Thoracic aorta (tissue), 2 donors: Measurements from ENCODE around the gene IGSF9B. TPM values are rescaled to one million over a fixed set of nuclear protein-coding genes. Genes with fewer than 3 reads are reported as not detected.

Experiments used
- ATAC-seq: fragments of 150-250 bp; one replicate; pipeline ENCODE4 v1.8.0; 2017; ENCODE audit warnings: low read depth; ENCODE audit not compliant: insufficient number of reproducible peaks, low FRiP score
- DNase-seq: peaks from one replicate; pipeline ENCODE4 v3.0.0-alpha.2; 2020; ENCODE audit warnings: low spot score
- H3K27ac ChIP-seq, 2 donors: fragments of 200-600 bp; sonication (generic); 1 replicate in 1 of 2; 2 replicates in 1 of 2; pipeline ENCODE4 v1.5.1; 2016; ENCODE audit warnings: mild to moderate bottlenecking in 2 of 2, moderate library complexity in 2 of 2
- H3K27me3 ChIP-seq: fragments of 200-600 bp; sonication (generic); replicated peaks from 2 replicates; pipeline ENCODE4 v1.6.0; 2016; ENCODE audit warnings: mild to moderate bottlenecking; ENCODE audit not compliant: insufficient read depth
- H3K36me3 ChIP-seq: fragments of 200-600 bp; sonication (generic); one replicate; pipeline ENCODE4 v1.5.1; 2016
- H3K4me1 ChIP-seq, 2 donors: fragments of 200-600 bp; sonication (generic); 1 replicate in 1 of 2; 2 replicates in 1 of 2; pipeline versions ENCODE4 v1.5.1 to v1.6.0; 2016; ENCODE audit warnings: low read depth in 2 of 2, mild to moderate bottlenecking in 1 of 2; ENCODE audit not compliant: control insufficient read depth in 1 of 2
- H3K4me3 ChIP-seq: fragments of 200-600 bp; sonication (generic); 2 replicates; pipeline ENCODE4 v1.5.1; 2016; ENCODE audit warnings: mild to moderate bottlenecking
- H3K9me3 ChIP-seq: fragments of 200-600 bp; sonication (generic); 2 replicates; pipeline ENCODE4 v1.5.1; 2016
- total RNA-seq, 2 donors: library from RNA; depleted of rRNA; stranded (reverse); fragments of >200 nt; gene quantifications; one replicate each; pipeline versions ENCODE4 v1.1.0 to v1.2.3, GENCODE V29; 2016
- TF ChIP-seq, protein P1 (sequence below): fragments of 200-600 bp; sonication (generic); IDR thresholded peaks from one replicate; pipeline ENCODE4 v1.5.1; 2019; ENCODE audit warnings: antibody characterized with exemption

The IGSF9B gene
- total RNA-seq, 2 donors from 2014 or later = 67.1 to 77.2 TPM

DNA sequence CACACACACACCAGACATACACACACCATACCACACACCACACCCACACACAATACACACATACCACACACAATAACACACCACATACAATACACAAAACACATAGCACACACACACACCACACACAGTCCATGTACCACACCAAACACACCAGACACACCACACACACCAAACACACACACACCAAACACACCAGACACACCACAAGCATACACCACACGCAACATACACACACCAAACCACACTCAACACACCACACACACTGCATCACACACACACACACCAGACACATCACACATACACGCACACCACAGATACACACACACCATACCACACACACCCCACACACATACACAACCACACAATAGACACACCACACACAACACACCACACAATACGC is 54.8 kb downstream of the IGSF9B start:
- Histone ChIP-seq H3K36me3 (peaks cover 22% of the 10 kb centered on the region), H3K9me3 (no peaks in the 10 kb centered on the region), H3K4me3 (no peak overlapping the region), H3K27me3 (no peaks in the 10 kb centered on the region), H3K27ac (no peak overlapping the region), H3K4me1 (no peaks in the 10 kb centered on the region)
- no peak for ATAC-seq
- TF ChIP-seq, protein P1, sequence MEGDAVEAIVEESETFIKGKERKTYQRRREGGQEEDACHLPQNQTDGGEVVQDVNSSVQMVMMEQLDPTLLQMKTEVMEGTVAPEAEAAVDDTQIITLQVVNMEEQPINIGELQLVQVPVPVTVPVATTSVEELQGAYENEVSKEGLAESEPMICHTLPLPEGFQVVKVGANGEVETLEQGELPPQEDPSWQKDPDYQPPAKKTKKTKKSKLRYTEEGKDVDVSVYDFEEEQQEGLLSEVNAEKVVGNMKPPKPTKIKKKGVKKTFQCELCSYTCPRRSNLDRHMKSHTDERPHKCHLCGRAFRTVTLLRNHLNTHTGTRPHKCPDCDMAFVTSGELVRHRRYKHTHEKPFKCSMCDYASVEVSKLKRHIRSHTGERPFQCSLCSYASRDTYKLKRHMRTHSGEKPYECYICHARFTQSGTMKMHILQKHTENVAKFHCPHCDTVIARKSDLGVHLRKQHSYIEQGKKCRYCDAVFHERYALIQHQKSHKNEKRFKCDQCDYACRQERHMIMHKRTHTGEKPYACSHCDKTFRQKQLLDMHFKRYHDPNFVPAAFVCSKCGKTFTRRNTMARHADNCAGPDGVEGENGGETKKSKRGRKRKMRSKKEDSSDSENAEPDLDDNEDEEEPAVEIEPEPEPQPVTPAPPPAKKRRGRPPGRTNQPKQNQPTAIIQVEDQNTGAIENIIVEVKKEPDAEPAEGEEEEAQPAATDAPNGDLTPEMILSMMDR = no peak
- no peak for DNase-seq

DNA sequence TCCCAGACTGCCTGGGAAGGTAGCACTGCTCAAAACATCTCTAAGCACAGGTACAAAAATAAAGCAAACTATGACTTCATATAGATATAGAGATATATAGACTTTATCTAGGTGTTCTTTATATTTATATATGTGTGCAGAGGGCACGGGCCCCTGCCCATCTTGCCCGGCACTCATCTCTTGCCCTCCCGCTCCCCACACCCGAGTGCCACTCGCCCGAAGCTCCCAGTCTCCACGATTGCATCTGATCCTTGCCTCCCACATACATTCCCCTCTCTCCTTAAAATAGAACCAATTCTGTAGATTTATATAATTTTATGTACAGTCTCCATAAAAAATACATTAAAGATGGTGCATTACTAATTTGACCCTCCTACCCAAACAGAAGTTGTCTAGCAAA is 55.5 kb downstream of the IGSF9B start:
- no peak for DNase-seq

DNA sequence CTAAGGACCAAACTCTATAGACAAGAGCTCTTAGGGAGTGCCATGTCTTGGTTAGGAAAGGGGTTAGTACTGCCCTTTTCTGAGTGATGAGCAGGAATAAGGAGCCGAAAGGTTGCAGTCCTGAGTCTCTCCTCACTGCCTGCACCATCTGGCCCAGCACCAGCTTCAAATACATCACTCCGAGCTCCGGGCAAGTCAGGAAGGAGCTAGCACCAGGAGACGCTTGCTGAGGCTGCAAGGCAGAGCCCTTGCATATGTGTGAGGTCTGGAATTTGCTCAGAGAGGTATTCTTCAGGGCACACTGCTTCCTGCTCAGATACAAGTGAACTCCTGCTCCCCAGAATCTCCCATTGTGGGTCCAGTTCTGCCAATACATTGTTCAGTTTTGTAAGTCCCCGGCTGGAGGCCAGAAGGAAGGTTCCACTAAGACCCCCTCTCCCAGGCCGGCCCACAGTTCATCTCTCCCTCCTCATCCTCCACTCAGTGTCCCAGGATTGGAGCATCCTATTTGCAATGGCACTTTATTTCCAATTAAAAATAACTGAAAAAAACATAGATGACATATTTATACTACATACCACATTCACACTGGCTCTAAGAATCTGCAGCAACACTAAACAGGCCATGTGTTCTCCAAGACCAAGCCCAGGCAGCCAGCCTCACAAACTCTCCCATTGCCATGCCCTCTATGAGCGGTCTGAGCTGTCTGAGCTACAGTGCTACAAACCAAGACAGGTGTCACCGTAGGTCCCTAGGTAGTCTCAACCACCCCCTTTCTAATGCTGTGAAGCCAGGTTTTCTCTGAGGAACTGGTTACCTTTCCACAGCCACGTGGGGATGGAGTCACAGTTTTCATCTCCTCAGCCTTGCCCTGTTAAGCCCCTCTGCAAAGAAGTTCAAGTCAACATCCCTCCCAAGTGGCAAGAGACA is 56.3 kb downstream of the IGSF9B start:
- no peaks in the 10 kb centered on the region for H3K27me3 ChIP-seq
- TF ChIP-seq, protein P1 = no peak
- H3K36me3 ChIP-seq = peaks cover 9% of the 10 kb centered on the region
- DNase-seq (no peak), ATAC-seq (no peak)
- no peak overlapping the region for H3K27ac ChIP-seq
- H3K4me3 ChIP-seq = no peak overlapping the region
- H3K4me1 ChIP-seq = no peaks in the 10 kb centered on the region
- no peaks in the 10 kb centered on the region for H3K9me3 ChIP-seq

More for the DNA sequence above, 55.5 kb downstream of the IGSF9B start:
- Histone ChIP-seq H3K36me3 (peaks cover 17% of the 10 kb centered on the region), H3K27me3 (no peaks in the 10 kb centered on the region), H3K4me1 (no peaks in the 10 kb centered on the region), H3K27ac (no peak overlapping the region), H3K9me3 (no peaks in the 10 kb centered on the region), H3K4me3 (no peak overlapping the region)
- ATAC-seq = no peak
- TF ChIP-seq, protein P1 = no peak

DNA sequence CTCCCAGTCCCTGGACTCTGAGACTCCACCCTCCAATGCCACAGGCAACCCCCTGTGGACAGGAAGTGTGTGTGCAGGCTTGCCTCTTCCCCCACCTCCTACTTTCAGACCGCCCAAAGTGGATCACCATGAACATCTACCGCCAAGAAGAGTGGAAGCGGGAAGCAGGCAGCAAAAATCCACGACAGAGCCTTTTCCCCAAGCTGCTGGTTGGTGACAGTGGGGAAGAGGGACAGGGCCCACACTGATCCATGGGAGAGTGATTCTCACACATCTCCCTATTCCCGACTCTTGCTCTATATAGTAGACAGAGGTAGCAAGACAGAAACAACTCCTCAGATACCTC is 58.0 kb downstream of the IGSF9B start:
- DNase-seq = no peak
- H3K4me3 ChIP-seq = no peak overlapping the region
- no peaks in the 10 kb centered on the region for H3K27me3 ChIP-seq
- TF ChIP-seq, protein P1 = no peak
- no peak overlapping the region for H3K27ac ChIP-seq
- H3K9me3 ChIP-seq = no peaks in the 10 kb centered on the region
- H3K36me3 ChIP-seq = peaks cover 6% of the 10 kb centered on the region
- no peak for ATAC-seq
- H3K4me1 ChIP-seq = no peaks in the 10 kb centered on the region

DNA sequence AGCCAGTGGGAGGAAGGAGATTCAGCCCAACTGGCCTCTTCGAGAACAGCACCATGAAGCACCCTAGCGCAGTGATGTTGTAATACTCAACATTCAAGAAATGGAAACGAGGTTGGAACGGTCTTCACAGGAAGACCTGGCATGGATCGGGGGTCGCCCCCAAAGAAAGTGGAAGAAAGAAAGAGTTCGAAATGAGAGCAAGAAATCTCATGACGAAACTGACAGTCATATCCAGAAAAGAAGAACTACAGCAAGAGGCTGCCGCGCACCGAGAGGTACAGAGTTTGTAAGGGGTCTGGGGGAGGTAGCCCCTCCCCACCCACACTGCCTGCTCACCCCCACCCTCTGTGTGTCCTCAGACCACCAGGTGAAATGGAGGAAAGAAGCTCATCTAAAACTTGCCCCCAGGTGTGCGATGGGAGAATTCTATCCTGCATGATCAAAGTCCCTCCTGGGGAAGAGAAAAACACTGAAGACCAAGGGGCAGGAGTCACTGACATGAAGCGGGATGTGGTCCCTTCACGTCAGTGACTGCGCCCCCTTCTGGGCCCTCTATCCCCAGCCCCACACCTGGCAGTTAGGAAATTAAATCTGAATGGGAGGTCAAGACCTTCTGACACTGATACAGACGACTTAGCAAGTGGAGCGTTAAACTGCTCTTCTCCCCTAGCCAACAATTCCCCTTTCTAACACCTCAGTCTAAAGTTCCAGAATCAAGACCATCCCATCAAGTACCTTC is 58.6 kb downstream of the IGSF9B start:
- H3K27ac ChIP-seq = no peak overlapping the region
- DNase-seq (no peak), ATAC-seq (no peak)
- no peaks in the 10 kb centered on the region for H3K4me1 ChIP-seq
- TF ChIP-seq, protein P1 = no peak
- H3K4me3 ChIP-seq = no peak overlapping the region
- H3K27me3 ChIP-seq = no peaks in the 10 kb centered on the region
- H3K9me3 ChIP-seq = no peaks in the 10 kb centered on the region
- peaks cover 6% of the 10 kb centered on the region for H3K36me3 ChIP-seq
